ENCODE results near the gene TMEM250.

The TMEM250 gene

GRCh38 chr9:136147890-136148714 lies 29.4 kb upstream of the TMEM250 start:
- no peak for DNase-seq (ENCODE audit: low read depth, low spot score)

- no peak for DNase-seq (ENCODE audit: low read depth, low spot score)
These were observed 28.6 kb upstream of the TMEM250 start for GRCh38 chr9:136147038-136147889.

- DNase-seq (ENCODE audit: low read depth, low spot score), result no peak
These were observed 27.7 kb upstream of the TMEM250 start for GRCh38 chr9:136146126-136147037.

- DNase-seq (ENCODE audit: low read depth, low spot score), result no peak
These were observed 26.9 kb upstream of the TMEM250 start for GRCh38 chr9:136145580-136145979.

DNA sequence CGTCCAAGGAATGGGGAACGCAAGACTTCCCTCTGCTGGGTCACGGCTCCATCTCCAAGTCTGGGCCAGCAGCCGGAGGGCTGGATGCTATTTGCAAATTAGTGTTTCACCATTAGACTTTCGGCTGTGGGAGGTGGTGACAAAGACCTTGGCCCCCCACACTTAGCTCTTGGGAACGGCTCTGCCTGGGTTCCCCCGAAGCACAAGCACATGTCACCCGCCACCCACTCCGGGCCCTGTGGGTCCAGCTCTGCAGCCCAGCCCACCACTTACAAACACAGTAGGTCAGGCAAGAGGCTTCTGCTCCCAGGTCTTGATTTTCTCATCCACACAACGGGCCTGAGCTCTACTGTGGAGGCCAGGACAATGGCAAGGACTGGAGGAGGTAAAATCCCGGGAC lies 25.8 kb upstream of the TMEM250 start:
- no peak for DNase-seq (ENCODE audit: low read depth, low spot score)

GRCh38 chr9:136143215-136144001 lies 24.7 kb upstream of the TMEM250 start:
- no peak for DNase-seq (ENCODE audit: low read depth, low spot score)

GRCh38 chr9:136142859-136143214 lies 24.2 kb upstream of the TMEM250 start:
- no peak for DNase-seq (ENCODE audit: low read depth, low spot score)

- DNase-seq (ENCODE audit: low read depth, low spot score), result no peak
These were observed 23.7 kb upstream of the TMEM250 start for GRCh38 chr9:136142414-136142796.

DNA sequence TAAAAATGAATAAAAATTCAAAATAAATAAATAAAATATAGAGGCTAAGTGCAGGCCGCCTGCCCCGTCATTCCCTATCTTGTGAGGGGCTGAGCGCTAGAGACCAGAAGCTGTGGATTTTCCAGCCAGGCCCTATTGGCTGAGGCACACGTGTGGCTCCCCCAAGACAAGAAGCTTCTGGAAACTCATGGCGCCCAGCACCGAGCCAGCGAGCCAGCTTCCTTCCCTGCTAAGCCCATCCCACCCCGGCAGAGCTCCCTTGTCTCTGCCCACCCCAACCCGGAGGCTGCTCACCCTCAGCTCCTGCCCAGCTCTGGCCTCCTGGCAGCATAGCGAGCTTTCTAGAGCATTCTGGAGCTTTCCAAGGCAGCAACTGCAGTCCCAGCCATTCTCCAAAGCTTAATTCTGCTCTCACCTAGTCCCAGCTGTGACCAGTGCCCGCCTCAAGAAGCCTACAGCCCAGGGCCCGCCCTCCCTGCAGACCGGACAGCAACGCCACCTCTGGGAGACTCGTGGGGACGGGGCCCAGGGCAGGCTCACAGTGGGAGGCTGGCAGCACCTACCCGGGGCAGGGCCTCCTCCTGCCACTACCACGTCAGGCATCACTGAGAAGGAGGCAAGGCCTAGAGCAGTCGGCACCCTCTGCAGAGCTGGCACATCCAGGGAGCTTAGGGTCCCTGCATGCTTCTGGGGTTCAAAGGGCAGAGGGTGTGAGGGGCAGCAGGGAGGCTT lies 23.2 kb upstream of the TMEM250 start:
- no peak for DNase-seq (ENCODE audit: low read depth, low spot score)

GRCh38 chr9:136140966-136141365 lies 22.3 kb upstream of the TMEM250 start:
- no peak for DNase-seq (ENCODE audit: low read depth, low spot score)

- DNase-seq (ENCODE audit: low read depth, low spot score), result no peak
These were observed 21.4 kb upstream of the TMEM250 start for GRCh38 chr9:136140046-136140445.

DNA sequence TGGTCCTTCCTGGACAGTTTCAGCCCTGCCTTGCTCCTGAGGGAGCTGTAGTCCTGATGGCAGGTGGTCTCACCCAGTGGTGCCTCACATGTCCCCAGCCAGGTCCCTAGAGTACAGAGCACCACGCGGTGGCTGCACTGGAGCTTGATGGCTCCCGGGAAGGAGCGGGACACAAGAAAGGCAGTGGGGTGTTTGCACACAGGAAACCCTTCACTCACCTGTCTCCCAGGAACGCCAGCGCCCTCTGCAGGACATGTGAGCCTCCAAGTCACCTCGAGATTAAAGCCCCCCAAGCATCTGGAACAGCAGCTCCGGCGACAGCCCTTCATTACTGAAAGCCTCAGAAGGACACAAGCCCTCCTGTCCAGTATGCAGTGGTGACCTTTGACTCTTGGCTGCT lies 19.9 kb upstream of the TMEM250 start:
- no peak for DNase-seq (ENCODE audit: low read depth, low spot score)

DNA sequence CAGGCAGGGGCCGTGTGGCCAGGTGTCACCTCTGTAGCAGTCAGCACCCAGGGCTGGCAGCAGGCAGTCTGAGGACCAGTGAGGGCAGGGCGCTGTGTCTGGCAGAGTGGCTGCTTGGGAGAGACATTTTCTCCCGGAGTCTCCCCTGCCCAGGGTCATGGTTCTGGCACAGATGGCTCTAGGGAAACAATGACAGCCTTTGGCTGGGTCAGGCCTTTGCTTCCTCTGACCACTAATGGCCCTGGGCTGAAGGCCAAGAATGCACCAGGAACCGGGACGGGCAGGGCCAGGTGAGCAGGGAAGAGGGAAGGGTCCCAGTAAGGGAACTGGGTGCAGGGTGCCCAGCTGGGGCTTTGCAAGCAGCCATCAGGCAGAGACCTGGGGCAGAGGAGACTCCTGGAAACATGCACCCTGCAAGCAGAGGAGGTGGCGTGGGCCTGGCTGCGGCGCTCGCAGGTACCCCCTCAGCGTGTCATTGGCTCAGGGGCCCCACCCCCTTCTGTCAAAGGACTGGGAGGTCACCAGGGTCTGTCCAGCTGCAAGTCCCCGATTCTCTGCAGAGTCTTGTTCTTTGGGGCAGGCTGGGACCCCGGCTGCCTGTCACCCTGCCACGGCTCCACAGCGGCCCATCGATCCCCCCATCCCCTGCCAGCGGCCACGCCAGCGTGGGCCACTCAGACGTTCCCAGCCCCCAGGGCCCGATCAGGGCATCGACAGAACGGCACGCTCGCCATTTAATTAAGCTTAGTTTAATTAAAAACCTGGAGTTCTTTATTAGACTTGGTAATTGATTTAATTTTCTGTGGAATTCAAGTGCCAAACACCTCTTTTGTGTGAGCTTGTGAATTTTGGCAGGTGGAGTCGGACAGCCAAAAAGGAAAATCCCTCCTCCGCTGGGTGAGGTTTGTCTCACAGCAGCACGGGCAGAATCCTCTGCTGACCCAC lies 18.9 kb upstream of the TMEM250 start:
- no peak for DNase-seq (ENCODE audit: low read depth, low spot score)

- DNase-seq (ENCODE audit: low read depth, low spot score), result no peak
These were observed 17.7 kb upstream of the TMEM250 start for GRCh38 chr9:136136127-136136925.

DNA sequence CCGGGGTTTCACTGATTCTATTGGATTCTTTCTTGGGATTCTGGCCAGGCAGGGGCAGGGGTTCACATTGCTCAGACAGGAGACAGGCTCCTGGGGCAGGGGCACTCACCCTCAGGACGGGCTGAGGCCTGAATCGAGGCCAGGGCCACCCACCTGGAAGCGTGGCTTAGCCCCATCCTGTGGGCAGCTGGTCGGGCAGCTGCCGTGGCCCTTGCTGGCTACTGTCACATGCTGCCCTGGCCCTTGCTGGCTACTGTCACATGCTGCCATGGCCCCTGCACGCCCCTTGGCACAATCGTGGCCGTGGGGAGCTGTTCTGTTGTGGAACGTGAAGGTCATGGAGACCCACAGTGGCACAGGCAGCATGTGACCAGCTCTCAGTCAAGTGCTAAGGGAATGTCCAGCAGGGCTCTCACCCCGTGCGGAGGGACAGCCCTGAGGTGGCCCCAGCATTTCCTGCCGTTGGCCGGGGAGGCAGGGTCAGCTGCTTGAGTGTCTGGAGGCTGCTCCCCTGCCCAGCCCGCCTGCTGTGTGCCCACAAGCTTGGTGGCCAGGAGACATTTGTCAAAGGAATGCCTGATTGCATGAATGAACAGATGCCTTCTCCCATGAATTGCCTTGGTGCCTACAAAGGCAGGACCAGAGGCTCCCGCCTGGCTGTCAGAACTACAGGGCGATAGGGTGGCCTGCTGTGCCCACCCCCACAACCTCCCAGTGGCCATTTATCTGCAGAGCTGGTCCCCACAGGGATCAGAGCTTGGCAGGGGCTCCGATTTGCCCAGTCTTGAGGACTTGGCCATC lies 16.9 kb upstream of the TMEM250 start:
- DNase-seq (ENCODE audit: low read depth, low spot score), result no peak

DNA sequence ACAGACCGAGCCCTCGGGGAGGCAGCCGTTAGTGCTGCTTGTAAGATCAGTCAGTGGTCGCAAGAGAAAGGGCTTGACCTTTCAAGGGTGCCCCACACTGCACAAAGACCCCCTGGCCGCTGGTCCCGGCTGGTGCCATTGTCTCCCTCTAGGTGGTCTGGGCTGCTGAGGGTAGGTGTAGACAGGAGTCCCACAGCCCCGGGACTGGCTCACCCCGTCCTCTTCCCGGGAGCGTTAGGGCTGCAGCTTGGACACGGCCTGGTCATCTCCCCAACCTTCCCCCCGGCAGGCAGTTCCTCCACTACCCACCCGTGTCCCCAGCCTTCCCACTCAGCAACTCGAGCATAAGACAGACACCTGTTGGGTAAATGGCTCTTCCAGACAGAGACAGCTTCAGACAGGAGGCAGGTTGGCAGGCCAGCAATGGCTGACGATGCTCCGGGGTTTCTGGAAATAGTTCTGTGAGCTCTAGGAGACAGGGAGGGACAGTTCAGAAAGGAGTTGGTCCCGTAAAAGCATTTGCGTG lies 15.3 kb upstream of the TMEM250 start:
- no peak for DNase-seq (ENCODE audit: low read depth, low spot score)

- no peak for DNase-seq (ENCODE audit: low read depth, low spot score)
These were observed 14.7 kb upstream of the TMEM250 start for GRCh38 chr9:136133191-136133958.
